HG02884 (cell line): ENCODE measurements around the gene PLXDC1.

Experiments used
- ATAC-seq: cut with Tn5 transposase; IDR thresholded peaks from one replicate; pipeline ENCODE4 v1.9.1; 2021; ENCODE audit warnings: mild to moderate bottlenecking, moderate library complexity; ENCODE audit not compliant: unreplicated experiment

PLXDC1 gene

DNA sequence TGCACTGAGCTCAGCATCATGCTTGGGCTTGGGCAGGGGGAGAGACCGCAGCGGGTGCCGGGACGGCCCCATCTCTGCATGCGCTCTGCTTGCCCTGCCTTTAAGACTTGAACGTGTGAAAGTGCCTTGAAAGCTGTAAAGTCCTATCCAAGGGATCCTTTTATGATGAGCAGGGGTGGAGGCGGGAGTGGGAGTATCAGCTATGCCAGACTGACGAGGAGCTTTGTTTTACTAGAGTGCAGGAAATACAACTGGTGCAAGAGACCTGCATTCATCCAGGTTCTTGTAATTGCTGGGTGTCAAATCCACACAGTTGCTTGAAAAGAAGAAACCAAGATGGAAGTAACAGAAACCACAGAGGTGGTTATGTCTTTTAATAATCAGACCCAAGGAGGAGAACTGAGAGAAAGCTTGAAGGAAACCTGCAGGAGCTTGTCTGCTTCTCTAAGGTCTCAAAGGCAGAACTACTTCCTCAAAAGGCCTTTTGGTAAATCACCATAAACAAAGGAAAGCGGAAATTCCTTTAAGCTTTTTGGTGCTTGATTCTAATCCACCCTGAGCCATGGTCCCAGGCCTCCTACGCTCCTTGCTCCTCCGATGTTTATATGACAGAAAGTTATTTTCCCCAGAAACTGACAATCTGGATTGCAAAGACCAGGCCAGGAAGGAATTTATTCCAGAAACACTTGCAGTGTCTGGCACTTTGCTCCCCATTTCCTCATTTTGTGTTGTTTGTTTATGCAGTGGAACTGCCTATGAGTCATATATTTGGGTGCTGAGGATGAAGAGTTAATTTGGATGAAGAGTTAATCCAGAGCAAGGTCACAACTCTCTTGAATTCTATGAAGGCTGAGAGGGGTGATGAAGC, 132.9 kb downstream of the PLXDC1 start:
- ATAC-seq: no peak

DNA sequence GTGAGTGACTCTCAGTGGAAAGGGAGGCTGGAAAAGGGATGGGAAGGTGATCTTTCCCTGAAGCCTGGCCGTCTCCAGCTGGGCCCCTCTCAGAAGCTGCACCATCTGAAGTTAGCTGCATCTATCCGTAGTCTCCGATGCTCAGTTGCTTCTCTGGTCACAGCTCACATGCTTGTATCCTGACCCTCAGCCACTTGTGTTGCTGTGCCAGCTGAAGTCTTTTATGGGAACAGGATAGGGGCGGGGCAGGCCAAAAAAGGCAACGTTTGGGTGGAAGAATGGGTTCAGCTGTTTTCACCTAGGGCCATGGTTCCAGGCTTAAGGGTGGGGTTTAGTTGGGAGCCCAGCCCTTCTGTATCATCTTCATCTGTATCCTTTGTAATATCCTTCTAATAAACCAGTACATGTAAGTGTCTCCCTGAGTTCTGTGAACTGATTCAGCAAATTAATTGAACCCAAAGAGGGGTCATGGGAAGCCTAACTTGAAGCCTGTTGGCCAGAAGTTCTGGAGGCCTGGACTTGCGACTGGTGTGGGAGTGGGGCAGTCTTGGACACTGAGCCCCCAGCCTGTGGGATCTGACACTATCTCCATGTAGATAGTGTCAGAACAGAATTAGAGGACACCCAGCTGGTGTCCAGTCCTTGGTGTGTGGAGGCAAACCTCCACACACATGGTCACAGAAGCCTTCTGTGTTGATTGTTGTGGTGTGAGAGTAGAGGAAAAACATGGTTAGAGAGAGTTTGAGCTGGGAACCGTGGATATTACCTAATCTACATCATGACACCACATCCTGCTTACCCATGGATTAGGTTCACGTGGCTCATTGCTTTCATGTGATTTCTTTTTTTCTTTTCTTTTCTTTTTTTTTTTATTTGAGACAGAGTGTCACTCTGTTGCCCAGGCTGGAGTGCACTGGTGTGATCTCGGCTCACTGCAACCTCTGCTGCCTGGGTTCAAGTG, 135.0 kb downstream of the PLXDC1 start:
- no peak for ATAC-seq

DNA sequence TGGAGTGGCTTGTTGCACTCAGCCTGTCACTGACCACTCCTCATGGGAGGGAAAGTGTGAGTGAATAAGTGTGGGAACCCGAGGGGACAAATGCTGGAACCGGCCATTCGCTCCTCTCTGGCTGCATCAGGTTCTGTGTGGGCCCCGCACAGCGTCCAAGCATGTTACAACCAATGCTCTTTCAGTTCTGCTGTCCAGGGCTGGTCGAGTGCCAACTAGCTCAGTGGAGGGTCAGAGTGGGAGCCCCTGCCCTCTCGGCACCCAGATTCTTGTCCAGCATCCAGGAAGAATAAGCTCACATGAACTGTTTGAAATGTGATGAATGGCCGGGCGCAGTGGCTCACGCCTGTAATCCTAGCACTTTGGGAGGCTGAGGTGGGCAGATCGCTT, 135.9 kb downstream of the PLXDC1 start:
- no peak for ATAC-seq

DNA sequence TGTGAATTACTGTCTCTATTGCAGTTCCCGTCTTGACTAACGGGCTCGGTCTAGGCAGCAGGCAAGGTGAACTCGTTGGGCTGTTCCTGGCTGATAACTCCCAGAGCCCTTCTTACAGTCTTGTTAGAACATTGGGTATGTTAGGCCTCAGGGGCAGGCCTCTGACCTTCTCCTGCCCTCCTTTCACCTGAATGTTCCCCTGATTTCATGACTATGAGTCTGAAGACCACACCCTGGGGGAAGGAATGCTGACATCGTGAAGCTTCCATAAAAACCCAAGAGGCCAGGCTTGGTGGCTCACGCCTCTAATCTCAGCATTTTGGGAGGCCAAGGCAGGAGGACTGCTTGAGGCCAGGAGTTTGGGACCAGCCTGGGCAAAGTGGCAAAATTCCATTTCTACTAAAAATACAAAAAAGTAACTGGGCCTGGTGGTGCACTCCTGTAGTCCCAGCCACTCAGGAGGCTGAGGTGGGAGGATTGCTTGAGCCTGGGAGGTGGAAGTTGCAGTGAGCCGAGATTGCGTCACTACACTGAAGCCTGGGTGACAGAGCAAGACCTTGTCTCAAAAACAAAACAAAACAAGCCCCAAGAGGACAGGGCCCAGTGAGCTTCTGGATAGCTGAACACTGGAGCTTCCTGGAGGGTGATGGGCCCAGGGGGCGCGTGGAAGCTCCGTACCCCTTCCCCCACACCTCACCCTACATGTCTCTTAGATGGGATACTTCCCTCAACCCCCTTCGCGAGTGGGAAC, 136.5 kb downstream of the PLXDC1 start:
- ATAC-seq: no peak

DNA sequence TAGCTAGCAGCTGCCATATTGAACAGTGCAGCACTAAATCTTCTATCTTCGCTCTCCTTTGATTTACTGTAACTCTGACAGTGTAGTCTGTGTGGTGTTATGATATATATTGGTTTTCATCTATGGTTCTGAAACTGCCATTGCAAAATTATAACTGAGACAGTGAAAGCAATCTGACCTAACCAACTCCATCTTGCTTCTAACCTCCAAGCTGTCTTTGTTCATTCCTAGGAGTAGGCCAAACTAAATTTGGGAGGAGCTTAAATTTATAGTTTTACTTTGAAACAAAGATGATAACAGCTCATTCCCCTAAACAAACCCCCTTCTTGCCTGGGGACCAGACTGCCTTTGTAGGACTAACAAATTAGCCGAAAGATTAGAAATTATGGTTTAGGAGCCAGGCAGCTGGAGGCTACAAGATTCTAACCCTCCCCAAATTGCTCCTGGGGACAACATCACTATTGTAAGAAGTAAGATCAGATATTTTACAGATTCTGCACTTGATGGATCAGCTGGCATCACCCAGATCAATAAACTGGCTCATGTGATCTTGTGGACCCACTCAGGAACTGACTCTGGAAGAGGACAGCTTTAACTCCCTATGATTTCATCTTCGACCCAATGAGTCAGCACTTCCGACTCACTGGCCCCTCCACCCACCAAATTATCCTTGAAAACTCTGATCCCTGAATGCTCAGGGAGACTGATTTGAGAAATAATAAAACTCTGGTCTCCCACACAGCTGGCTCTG, 137.2 kb downstream of the PLXDC1 start:
- ATAC-seq: no peak
